Mesothelial cell of epicardium (in vitro differentiated cells): Measurements from ENCODE around the gene SCN7A. TPM values are rescaled to one million over a fixed set of nuclear protein-coding genes. Genes with fewer than 3 reads are reported as not detected.

Experiments
- DNase-seq, 2 experiments: peaks; one replicate each; pipeline ENCODE4 v3.0.0; 2021; ENCODE audit warnings: low spot score in 2 of 2; ENCODE audit not compliant: unreplicated experiment in 2 of 2
- H3K27ac Mint-ChIP-seq: 2 replicates; pipeline ENCODE4 v1.8.0; 2021; ENCODE audit warnings: mixed read lengths
- H3K27me3 Mint-ChIP-seq: 2 replicates; pipeline ENCODE4 v1.8.0; 2021; ENCODE audit warnings: low read depth, mixed read lengths
- H3K36me3 Mint-ChIP-seq: 2 replicates; pipeline ENCODE4 v1.8.0; 2021; ENCODE audit warnings: mixed read lengths
- H3K4me1 Mint-ChIP-seq: 2 replicates; pipeline ENCODE4 v1.8.0; 2021; ENCODE audit warnings: mixed read lengths
- H3K4me3 Mint-ChIP-seq: 2 replicates; pipeline ENCODE4 v1.8.0; 2021; ENCODE audit warnings: mild to moderate bottlenecking, moderate library complexity, mixed read lengths
- H3K9me3 Mint-ChIP-seq: 2 replicates; pipeline ENCODE4 v1.8.0; 2021; ENCODE audit warnings: mixed read lengths
- CTCF ChIP-seq: fragments of 200-600 bp; sonication (generic); IDR thresholded peaks from one replicate; pipeline ENCODE4 v1.5.0; 2021; ENCODE audit warnings: antibody characterized with exemption; ENCODE audit not compliant: unreplicated experiment
- total RNA-seq: library from RNA; stranded (reverse); gene quantifications from 3 replicates; pipeline ENCODE4 v1.2.1, GENCODE V29; 2021

SCN7A gene
- total RNA-seq, 1 donor from 2014 or later, result 2.5 TPM

GRCh38 chr2:166451468-166451867, 42.6 kb downstream of the SCN7A start:
- H3K9me3 Mint-ChIP-seq, result no peaks in the 10 kb centered on the region
- H3K27me3 Mint-ChIP-seq, result peaks cover 18% of the 10 kb centered on the region
- no peak for TF ChIP-seq CTCF
- no peak overlapping the region for H3K4me3 Mint-ChIP-seq
- H3K36me3 Mint-ChIP-seq, result no peaks in the 10 kb centered on the region
- DNase-seq, result no peak
- H3K27ac Mint-ChIP-seq, result no peak overlapping the region
- H3K4me1 Mint-ChIP-seq, result no peaks in the 10 kb centered on the region

- Mint-ChIP-seq H3K9me3 (no peaks in the 10 kb centered on the region), H3K4me3 (no peak overlapping the region), H3K36me3 (no peaks in the 10 kb centered on the region), H3K4me1 (no peaks in the 10 kb centered on the region), H3K27me3 (peaks cover 29% of the 10 kb centered on the region), H3K27ac (no peak overlapping the region)
- no peak for TF ChIP-seq CTCF
- no peak for DNase-seq
These were observed 44.6 kb downstream of the SCN7A start for GRCh38 chr2:166449439-166449838.

GRCh38 chr2:166448106-166448505, 45.9 kb downstream of the SCN7A start:
- Mint-ChIP-seq H3K4me1 (no peaks in the 10 kb centered on the region), H3K9me3 (no peaks in the 10 kb centered on the region), H3K4me3 (no peak overlapping the region), H3K36me3 (no peaks in the 10 kb centered on the region), H3K27me3 (peaks cover 32% of the 10 kb centered on the region), H3K27ac (no peak overlapping the region)
- DNase-seq, result no peak
- no peak for TF ChIP-seq CTCF

GRCh38 chr2:166444306-166444705, 49.7 kb downstream of the SCN7A start:
- no peaks in the 10 kb centered on the region for H3K36me3 Mint-ChIP-seq
- no peaks in the 10 kb centered on the region for H3K4me1 Mint-ChIP-seq
- H3K27ac Mint-ChIP-seq, result no peak overlapping the region
- no peak overlapping the region for H3K4me3 Mint-ChIP-seq
- no peak for DNase-seq
- H3K27me3 Mint-ChIP-seq, result peaks cover 25% of the 10 kb centered on the region
- H3K9me3 Mint-ChIP-seq, result no peaks in the 10 kb centered on the region
- no peak for TF ChIP-seq CTCF

GRCh38 chr2:166440313-166440712, 53.7 kb downstream of the SCN7A start:
- Mint-ChIP-seq H3K36me3 (no peaks in the 10 kb centered on the region), H3K9me3 (no peaks in the 10 kb centered on the region), H3K4me3 (no peak overlapping the region), H3K27me3 (peaks cover 15% of the 10 kb centered on the region), H3K4me1 (no peaks in the 10 kb centered on the region), H3K27ac (no peak overlapping the region)
- no peak for DNase-seq
- no peak for TF ChIP-seq CTCF

GRCh38 chr2:166439078-166439477, 55.0 kb downstream of the SCN7A start:
- H3K27me3 Mint-ChIP-seq, result peaks cover 9% of the 10 kb centered on the region
- DNase-seq, result no peak
- H3K4me1 Mint-ChIP-seq, result no peaks in the 10 kb centered on the region
- no peak for TF ChIP-seq CTCF
- no peak overlapping the region for H3K4me3 Mint-ChIP-seq
- H3K36me3 Mint-ChIP-seq, result no peaks in the 10 kb centered on the region
- no peak overlapping the region for H3K27ac Mint-ChIP-seq
- H3K9me3 Mint-ChIP-seq, result no peaks in the 10 kb centered on the region
